B cell (primary cell): ENCODE measurements around the gene CACNA2D3. TPM values are rescaled to one million over a fixed set of nuclear protein-coding genes. Genes with fewer than 3 reads are reported as not detected.

Source experiments
- ATAC-seq: fragments of 200-7000 bp; cut with Tn5 transposase; one replicate; pipeline ENCODE4 v1.10.0; 2021; ENCODE audit warnings: low read depth, mild to moderate bottlenecking, moderate number of reproducible peaks, moderate library complexity
- CTCF ChIA-PET: fragments of 350-600 bp; sonication (Branson Sonifier 250); formaldehyde crosslinking; loops from one replicate; lab custom pipeline; 2021; ENCODE audit warnings: antibody characterized with exemption, inconsistent platforms; lab: Charles Lee
- POLR2A ChIA-PET: fragments of 350-600 bp; sonication (Branson Sonifier 250); formaldehyde crosslinking; loops from one replicate; lab custom pipeline; 2021; ENCODE audit warnings: antibody characterized with exemption; lab: Charles Lee
- DNase-seq: peaks from one replicate; pipeline ENCODE4 v3.0.0; 2013
- H2AFZ ChIP-seq: 2 replicates; pipeline ENCODE4 v1.6.1; 2012; ENCODE audit warnings: mild to moderate bottlenecking, low read depth, low read length; ENCODE audit not compliant: insufficient read depth, poor library complexity, severe bottlenecking
- H3K27ac ChIP-seq, 2 donors: 1 replicate in 1 of 2; 2 replicates in 1 of 2; pipeline ENCODE4 v1.5.1; 2012 to 2013; ENCODE audit warnings: low read length in 2 of 2, mild to moderate bottlenecking in 2 of 2, moderate library complexity in 1 of 2
- H3K27me3 ChIP-seq, 4 experiments: fragments of 200-600 bp in 1 of 4; sonication (generic) in 1 of 4; replicated peaks in 1 of 4; 1 replicate in 2 of 4; 2 replicates in 2 of 4; pipeline versions ENCODE4 v1.6.1 to v1.7.0; 2013 to 2016; ENCODE audit warnings: low read length in 3 of 4, mild to moderate bottlenecking in 2 of 4, mixed read lengths in 1 of 4, moderate library complexity in 1 of 4; ENCODE audit not compliant: insufficient read depth in 4 of 4, control insufficient read depth in 3 of 4; ENCODE audit errors: control extremely low read depth in 1 of 4
- H3K36me3 ChIP-seq, 2 experiments: replicated peaks in 1 of 2; 1 replicate in 1 of 2; 2 replicates in 1 of 2; pipeline versions ENCODE4 v1.6.1 to v1.7.1; 2013; ENCODE audit warnings: low read length in 1 of 2; ENCODE audit not compliant: insufficient read depth in 2 of 2, control insufficient read depth in 1 of 2; ENCODE audit errors: control extremely low read depth in 1 of 2, extremely low read depth in 1 of 2
- H3K4me1 ChIP-seq, 2 donors: fragments of 200-600 bp in 1 of 2; sonication (generic) in 1 of 2; 1 replicate in 1 of 2; 2 replicates in 1 of 2; pipeline versions ENCODE4 v1.5.1 to v1.6.1; 2013 to 2017; ENCODE audit warnings: low read length in 2 of 2; ENCODE audit not compliant: control insufficient read depth in 2 of 2, insufficient read depth in 2 of 2
- H3K4me2 ChIP-seq: replicated peaks from 2 replicates; pipeline ENCODE3; 2012; ENCODE audit warnings: mild to moderate bottlenecking, low read depth, low read length; ENCODE audit not compliant: poor library complexity, severe bottlenecking
- H3K4me3 ChIP-seq, 5 experiments: fragments of 200-600 bp in 1 of 5; sonication (generic) in 1 of 5; 1 replicate in 3 of 5; 2 replicates in 2 of 5; pipeline versions ENCODE4 v1.5.1 to v1.7.0; 2011 to 2016; ENCODE audit warnings: low read length in 4 of 5, mild to moderate bottlenecking in 4 of 5, low read depth in 2 of 5, control low read depth in 1 of 5, moderate library complexity in 1 of 5; ENCODE audit not compliant: insufficient read depth in 1 of 5; ENCODE audit errors: control extremely low read depth in 1 of 5, extremely low read depth in 1 of 5
- H3K79me2 ChIP-seq: fragments of 200-600 bp; sonication (generic); one replicate; pipeline ENCODE4 v1.6.0; 2016; ENCODE audit warnings: low read length; ENCODE audit not compliant: control insufficient read depth, insufficient read depth
- H3K9ac ChIP-seq: fragments of 200-600 bp; sonication (generic); 2 replicates; pipeline ENCODE4 v1.6.1; 2017; ENCODE audit warnings: mild to moderate bottlenecking, low read length, moderate library complexity
- H3K9me3 ChIP-seq, 3 donors: one replicate each; pipeline versions ENCODE4 v1.6.1 to v1.7.1; 2013; ENCODE audit warnings: low read length in 2 of 3; ENCODE audit not compliant: control insufficient read depth in 2 of 3, insufficient read depth in 1 of 3; ENCODE audit errors: control extremely low read depth in 1 of 3
- H4K20me1 ChIP-seq: 2 replicates; pipeline ENCODE4 v1.6.0; 2012; ENCODE audit warnings: mild to moderate bottlenecking, low read length; ENCODE audit not compliant: insufficient read depth, control insufficient read depth, poor library complexity, severe bottlenecking
- H3K27ac Mint-ChIP-seq: one replicate; pipeline ENCODE4 v1.8.0; 2021; ENCODE audit warnings: mixed read lengths
- H3K27me3 Mint-ChIP-seq: one replicate; pipeline ENCODE4 v1.8.0; 2021; ENCODE audit warnings: mixed read lengths
- H3K4me1 Mint-ChIP-seq: one replicate; pipeline ENCODE4 v1.8.0; 2021; ENCODE audit warnings: mixed read lengths
- H3K4me3 Mint-ChIP-seq: one replicate; pipeline ENCODE4 v1.8.0; 2021; ENCODE audit warnings: mixed read lengths
- H3K9me3 Mint-ChIP-seq: one replicate; pipeline ENCODE4 v1.8.0; 2022; ENCODE audit warnings: mixed read lengths; ENCODE audit not compliant: insufficient read depth
- EZH2 ChIP-seq: IDR thresholded peaks from 2 replicates; pipeline ENCODE4 v1.6.1; 2012; ENCODE audit warnings: borderline replicate concordance, low read depth, mild to moderate bottlenecking, moderate library complexity, low read length; ENCODE audit not compliant: insufficient read depth, poor library complexity, severe bottlenecking
- WGBS: methylation state at CpG from one replicate; pipeline ENCODE4 v1.1.5; 2013; ENCODE audit warnings: missing lambda C conversion rate; ENCODE audit not compliant: insufficient coverage; 5-methylcytosine and 5-hydroxymethylcytosine counted together
- intact Hi-C: fragments of 100-400 bp; cut with micrococcal nuclease; formaldehyde crosslinking; loops from one replicate; pipeline ENCODE4 v1.10.0; 2022
- polyA plus RNA-seq: library from polyadenylated mRNA; depleted of rRNA; stranded (reverse); fragments of >200 nt; gene quantifications from 2 replicates; pipeline ENCODE4 v1.2.3, GENCODE V29; 2012
- total RNA-seq, 2 donors: library from RNA; stranded (reverse); fragments of 120-200 nt in 1 of 2; gene quantifications; 1 replicate in 1 of 2; 2 replicates in 1 of 2; pipeline versions ENCODE4 v1.2.3 to v1.2.4, GENCODE V29; 2013 to 2022
- TF ChIP-seq, protein P1 (sequence below): fragments of 200-600 bp; IDR thresholded peaks from one replicate; pipeline ENCODE4 v1.8.0; 2022; ENCODE audit warnings: antibody characterized with exemption, mild to moderate bottlenecking

Gene CACNA2D3
- total and polyA plus RNA-seq, 2 donors (not counting 1 experiment from before 2014, with no cell fraction given), result not detected

DNA sequence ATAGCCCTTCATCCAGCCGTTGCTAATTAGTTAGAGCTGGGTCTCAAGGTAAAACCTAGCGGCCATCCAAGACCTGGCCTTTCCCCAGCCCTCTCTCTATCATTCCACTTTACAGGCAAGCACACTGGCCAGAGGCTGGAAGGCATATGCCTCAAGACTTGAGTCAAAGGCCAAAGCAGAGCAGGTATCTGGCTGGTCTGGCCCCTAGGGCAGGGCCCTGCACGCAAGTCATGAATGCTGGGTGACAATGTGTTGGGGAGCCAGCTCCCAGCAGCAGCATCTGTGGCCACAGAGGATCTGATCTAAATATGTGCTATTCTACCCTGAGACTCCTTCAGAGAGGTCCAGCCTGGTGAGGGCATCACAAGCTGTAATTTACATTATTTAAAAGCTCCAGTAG is 691.9 kb downstream of the CACNA2D3 start:
- Mint-ChIP-seq H3K27ac (no peak overlapping the region), H3K4me1 (no peaks in the 10 kb centered on the region), H3K9me3 (peaks cover 3% of the 10 kb centered on the region), H3K27me3 (no peaks in the 10 kb centered on the region), H3K4me3 (no peak overlapping the region)
- no peaks in the 10 kb centered on the region for H3K79me2 ChIP-seq
- H3K27me3 ChIP-seq, result no peaks in the 10 kb centered on the region
- no peak for ATAC-seq
- DNase-seq, result no peak
- no peaks in the 10 kb centered on the region for H3K4me1 ChIP-seq
- H3K4me2 ChIP-seq, result no peak overlapping the region
- intact Hi-C loops, result no loop called here
- no peak overlapping the region for H2AFZ ChIP-seq
- H3K27ac ChIP-seq, result no peak overlapping the region
- no peak for TF ChIP-seq EZH2
- TF ChIP-seq, protein P1, sequence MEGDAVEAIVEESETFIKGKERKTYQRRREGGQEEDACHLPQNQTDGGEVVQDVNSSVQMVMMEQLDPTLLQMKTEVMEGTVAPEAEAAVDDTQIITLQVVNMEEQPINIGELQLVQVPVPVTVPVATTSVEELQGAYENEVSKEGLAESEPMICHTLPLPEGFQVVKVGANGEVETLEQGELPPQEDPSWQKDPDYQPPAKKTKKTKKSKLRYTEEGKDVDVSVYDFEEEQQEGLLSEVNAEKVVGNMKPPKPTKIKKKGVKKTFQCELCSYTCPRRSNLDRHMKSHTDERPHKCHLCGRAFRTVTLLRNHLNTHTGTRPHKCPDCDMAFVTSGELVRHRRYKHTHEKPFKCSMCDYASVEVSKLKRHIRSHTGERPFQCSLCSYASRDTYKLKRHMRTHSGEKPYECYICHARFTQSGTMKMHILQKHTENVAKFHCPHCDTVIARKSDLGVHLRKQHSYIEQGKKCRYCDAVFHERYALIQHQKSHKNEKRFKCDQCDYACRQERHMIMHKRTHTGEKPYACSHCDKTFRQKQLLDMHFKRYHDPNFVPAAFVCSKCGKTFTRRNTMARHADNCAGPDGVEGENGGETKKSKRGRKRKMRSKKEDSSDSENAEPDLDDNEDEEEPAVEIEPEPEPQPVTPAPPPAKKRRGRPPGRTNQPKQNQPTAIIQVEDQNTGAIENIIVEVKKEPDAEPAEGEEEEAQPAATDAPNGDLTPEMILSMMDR, result no peak
- H3K36me3 ChIP-seq, result no peaks in the 10 kb centered on the region
- H3K4me3 ChIP-seq, result no peak overlapping the region
- no peaks in the 10 kb centered on the region for H4K20me1 ChIP-seq
- POLR2A ChIA-PET, result no interaction called here
- CTCF ChIA-PET, result no interaction called here
- peaks cover 0 to 3% (median 0%) of the 10 kb centered on the region in 3 donors for H3K9me3 ChIP-seq
- WGBS, result 92% methylated on average over 3 of the region's 3 CpGs
- no peak overlapping the region for H3K9ac ChIP-seq

DNA sequence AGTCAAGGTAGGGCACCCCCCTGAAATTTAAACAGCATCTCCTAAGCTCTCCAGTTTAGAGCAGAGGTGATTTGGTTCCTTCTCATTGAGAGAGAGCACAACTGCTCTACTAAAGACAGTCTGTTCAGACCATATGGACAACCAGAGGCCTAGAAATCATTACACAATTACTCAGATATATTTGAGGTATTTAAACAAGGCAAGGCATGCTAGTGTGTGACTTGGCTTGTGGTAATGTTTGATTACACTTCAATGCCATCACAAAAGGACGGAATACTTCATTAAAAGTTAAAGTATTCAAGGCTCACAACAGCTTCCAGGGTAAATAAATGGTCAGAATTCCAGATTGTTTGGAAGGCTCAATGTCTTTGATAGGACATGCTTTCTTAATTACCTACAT is 695.3 kb downstream of the CACNA2D3 start:
- Histone ChIP-seq H3K4me2 (no peak overlapping the region), H3K9me3 (no peaks in the 10 kb centered on the region), H3K79me2 (no peaks in the 10 kb centered on the region), H3K36me3 (no peaks in the 10 kb centered on the region), H3K27ac (no peak overlapping the region), H3K4me1 (no peaks in the 10 kb centered on the region), H2AFZ (no peak overlapping the region), H4K20me1 (no peaks in the 10 kb centered on the region), H3K9ac (no peak overlapping the region), H3K4me3 (no peak overlapping the region), H3K27me3 (no peaks in the 10 kb centered on the region)
- Mint-ChIP-seq H3K4me3 (no peak overlapping the region), H3K4me1 (no peaks in the 10 kb centered on the region), H3K27me3 (no peaks in the 10 kb centered on the region), H3K27ac (no peak overlapping the region), H3K9me3 (no peaks in the 10 kb centered on the region)
- WGBS, result no CpG with 5 or more reads among the region's 1 CpG
- POLR2A ChIA-PET, result no interaction called here
- CTCF ChIA-PET, result no interaction called here
- DNase-seq (no peak), ATAC-seq (no peak)
- intact Hi-C loops, result no loop called here
- TF ChIP-seq EZH2, result no peak
- TF ChIP-seq, protein P1, result no peak
